ENCODE data around the gene BUD23.
A peak's percentile ranks its signal among the peaks of the same experiment; 100 is the strongest.

The BUD23 gene, protein sequence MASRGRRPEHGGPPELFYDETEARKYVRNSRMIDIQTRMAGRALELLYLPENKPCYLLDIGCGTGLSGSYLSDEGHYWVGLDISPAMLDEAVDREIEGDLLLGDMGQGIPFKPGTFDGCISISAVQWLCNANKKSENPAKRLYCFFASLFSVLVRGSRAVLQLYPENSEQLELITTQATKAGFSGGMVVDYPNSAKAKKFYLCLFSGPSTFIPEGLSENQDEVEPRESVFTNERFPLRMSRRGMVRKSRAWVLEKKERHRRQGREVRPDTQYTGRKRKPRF

DNA sequence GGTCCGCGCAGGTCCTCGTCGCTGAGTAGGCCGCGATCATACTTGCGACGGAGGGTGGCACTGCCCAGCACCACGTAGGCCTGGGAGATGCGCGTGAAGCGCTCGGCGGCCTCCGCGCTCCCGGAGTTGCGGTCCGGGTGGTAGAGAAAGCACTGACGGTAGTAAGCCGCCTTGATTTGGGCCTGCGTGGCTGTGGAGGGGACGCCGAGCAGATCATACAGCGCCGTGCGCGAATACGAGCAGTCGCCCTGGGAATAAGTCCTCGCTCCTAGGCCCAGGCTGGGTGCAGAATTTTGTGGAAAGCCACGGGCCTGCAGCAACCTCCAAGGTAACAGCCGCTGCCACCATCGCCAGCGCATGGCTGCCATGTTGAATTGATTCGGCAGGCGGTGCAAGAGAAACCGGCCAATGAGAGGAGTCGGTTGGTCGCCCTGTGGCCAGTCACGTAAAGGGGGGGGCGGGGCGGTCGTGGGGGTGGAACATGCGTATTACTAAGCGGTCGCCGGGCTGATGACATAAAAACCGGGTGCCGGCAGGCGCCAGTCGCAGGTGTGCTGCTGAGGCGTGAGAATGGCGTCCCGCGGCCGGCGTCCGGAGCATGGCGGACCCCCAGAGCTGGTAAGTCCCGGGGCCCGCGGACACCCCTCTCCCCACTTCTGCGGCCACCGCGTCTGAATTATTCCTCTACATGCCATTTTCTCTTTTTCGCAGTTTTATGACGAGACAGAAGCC lies at the start of gene BUD23, which contains the start of gene DNAJC30:
TSS of gene BUD23 (plus strand) at position 542 of the 732 bp plus-strand sequence. CDS start at position 571, 29 bp downstream.
TSS of gene DNAJC30 (minus strand) at position 398 of the 732 bp plus-strand sequence. CDS start at position 368, 30 bp downstream.
- Mint-ChIP-seq H3K36me3 (ENCODE audit: insufficient read depth) (peaks cover 27% of the 10 kb centered on the region), H3K4me3 (peak within 1 kb of the TSS; percentile 96), H3K27me3 (no peaks in the 10 kb centered on the region), H3K27ac (ENCODE audit: low read depth) (peak within 1 kb of the TSS; percentile 93), H3K9me3 (no peaks in the 10 kb centered on the region), H3K4me1 (peaks cover 29% of the 10 kb centered on the region)
- peak; percentile 73 to 86 for DNase-seq (ENCODE audit: low spot score in 2 of 2)
- ATAC-seq (replicated peaks; ENCODE audit: extremely low read depth, poor library complexity, severe bottlenecking): peak; percentile 97

DNA sequence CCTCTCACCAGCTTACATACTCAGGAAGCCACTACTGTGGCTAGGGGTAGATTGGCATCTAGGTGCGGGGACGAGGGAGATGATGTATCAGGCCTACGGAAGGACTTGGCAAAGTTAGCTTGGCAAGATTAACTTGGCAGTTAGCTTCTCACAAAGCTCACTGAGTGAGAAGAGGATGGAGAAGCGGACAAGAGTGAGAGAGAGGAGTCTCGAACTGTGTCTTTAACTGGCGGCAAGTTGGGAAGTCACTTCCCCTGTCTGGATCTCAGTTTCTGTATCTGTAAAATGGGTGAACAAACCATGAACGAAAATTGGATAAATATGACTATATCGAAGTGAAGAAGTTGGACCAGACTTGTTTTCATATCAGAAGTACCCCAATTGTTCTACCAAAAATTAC lies 49.6 kb upstream of the BUD23 start:
- no peak for ATAC-seq (replicated peaks; ENCODE audit: extremely low read depth, poor library complexity, severe bottlenecking)
- Mint-ChIP-seq H3K9me3 (no peaks in the 10 kb centered on the region), H3K36me3 (ENCODE audit: insufficient read depth) (no peaks in the 10 kb centered on the region), H3K4me1 (no peaks in the 10 kb centered on the region), H3K27ac (ENCODE audit: low read depth) (no peak overlapping the region), H3K4me3 (no peak overlapping the region), H3K27me3 (peaks cover 49% of the 10 kb centered on the region)
- no peak for DNase-seq (ENCODE audit: low spot score in 2 of 2)

DNA sequence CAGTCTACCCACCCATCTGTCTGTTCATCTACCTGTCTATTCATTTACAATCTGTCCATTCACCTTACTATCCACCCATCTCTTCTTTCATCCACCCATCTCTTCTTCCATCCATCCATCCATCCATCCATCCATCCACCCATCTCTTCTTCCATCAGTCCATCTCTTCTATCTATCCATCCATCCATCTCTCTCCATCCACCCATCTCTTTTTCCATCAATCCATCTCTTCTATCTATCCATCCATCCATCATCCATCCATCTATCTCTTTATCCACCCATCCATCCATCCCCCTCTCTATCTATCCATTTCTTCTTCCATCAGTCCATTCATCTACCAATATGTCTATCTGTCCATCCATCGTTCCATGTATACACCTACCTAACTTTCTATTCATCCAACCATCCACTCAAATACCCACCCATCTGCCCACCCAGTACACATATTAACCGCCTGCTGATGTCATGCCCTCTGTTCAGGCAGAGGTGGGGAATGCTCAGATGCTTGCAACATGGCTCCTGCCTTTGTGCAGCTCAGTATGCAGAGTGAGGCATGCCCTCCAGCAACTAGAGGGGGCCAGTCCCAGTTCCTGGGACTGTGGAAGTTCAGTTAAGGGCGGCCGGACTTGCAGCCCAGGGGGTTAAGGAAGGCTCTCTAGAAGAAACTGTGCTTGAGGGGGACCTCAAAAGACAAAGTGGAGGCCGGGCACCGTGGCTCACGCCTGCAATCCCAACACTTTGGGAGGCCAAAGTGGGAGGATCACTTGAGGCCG lies 47.8 kb upstream of the BUD23 start:
- ATAC-seq (replicated peaks; ENCODE audit: extremely low read depth, poor library complexity, severe bottlenecking) (no peak), DNase-seq (ENCODE audit: low spot score in 2 of 2) (no peak)
- no peaks in the 10 kb centered on the region for H3K4me1 Mint-ChIP-seq
- no peak overlapping the region for H3K27ac Mint-ChIP-seq (ENCODE audit: low read depth)
- no peak overlapping the region for H3K4me3 Mint-ChIP-seq
- H3K36me3 Mint-ChIP-seq (ENCODE audit: insufficient read depth): no peaks in the 10 kb centered on the region
- no peaks in the 10 kb centered on the region for H3K9me3 Mint-ChIP-seq
- peaks cover 41% of the 10 kb centered on the region for H3K27me3 Mint-ChIP-seq

DNA sequence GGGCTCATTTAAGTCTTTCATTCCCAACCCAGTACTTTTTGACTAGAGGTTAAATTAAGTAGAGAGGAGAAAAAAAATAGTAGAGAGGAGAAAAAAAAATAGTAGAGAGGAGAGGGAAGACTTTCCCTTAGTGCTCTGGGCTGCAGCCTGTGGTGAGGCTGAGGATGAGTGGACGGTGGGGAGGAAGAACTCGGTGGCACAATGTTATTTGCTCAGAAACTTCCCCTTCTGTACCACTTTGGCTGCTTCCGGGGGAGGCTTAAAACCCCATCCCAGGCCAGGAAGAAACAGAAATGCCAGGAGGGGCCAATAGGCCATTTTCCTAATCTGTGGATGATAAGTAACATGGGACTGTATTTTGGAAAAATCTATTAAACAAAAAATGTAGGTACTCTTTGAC lies 44.5 kb upstream of the BUD23 start:
- H3K9me3 Mint-ChIP-seq: no peaks in the 10 kb centered on the region
- no peaks in the 10 kb centered on the region for H3K36me3 Mint-ChIP-seq (ENCODE audit: insufficient read depth)
- H3K27ac Mint-ChIP-seq (ENCODE audit: low read depth): no peak overlapping the region
- H3K4me1 Mint-ChIP-seq: no peaks in the 10 kb centered on the region
- H3K27me3 Mint-ChIP-seq: peaks cover 20% of the 10 kb centered on the region
- ATAC-seq (replicated peaks; ENCODE audit: extremely low read depth, poor library complexity, severe bottlenecking) (no peak), DNase-seq (ENCODE audit: low spot score in 2 of 2) (no peak)
- H3K4me3 Mint-ChIP-seq: no peak overlapping the region

DNA sequence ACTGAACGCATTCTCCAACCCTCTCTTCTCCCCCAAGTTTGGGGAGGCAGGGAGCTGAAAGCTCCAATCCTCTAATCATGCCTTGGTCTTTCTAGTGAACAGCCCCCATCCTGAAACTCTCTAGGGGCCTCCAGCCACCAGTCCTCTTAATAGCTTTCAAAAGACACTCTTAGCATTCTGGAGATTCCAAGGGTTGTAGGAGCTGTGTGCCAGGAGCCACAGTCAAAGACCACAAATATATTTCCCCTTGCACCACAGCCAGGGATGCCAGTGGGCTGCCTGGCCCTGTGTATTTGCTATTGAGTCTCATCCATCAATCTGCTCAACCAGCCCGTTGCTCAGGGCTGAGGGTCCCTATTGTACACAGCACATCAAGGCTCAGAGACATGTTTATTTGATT lies 40.6 kb upstream of the BUD23 start:
- no peak overlapping the region for H3K27ac Mint-ChIP-seq (ENCODE audit: low read depth)
- H3K4me3 Mint-ChIP-seq: no peak overlapping the region
- ATAC-seq (replicated peaks; ENCODE audit: extremely low read depth, poor library complexity, severe bottlenecking): no peak
- H3K4me1 Mint-ChIP-seq: no peaks in the 10 kb centered on the region
- no peak for DNase-seq (ENCODE audit: low spot score in 2 of 2)
- H3K36me3 Mint-ChIP-seq (ENCODE audit: insufficient read depth): no peaks in the 10 kb centered on the region
- no peaks in the 10 kb centered on the region for H3K9me3 Mint-ChIP-seq
- peaks cover 37% of the 10 kb centered on the region for H3K27me3 Mint-ChIP-seq

DNA sequence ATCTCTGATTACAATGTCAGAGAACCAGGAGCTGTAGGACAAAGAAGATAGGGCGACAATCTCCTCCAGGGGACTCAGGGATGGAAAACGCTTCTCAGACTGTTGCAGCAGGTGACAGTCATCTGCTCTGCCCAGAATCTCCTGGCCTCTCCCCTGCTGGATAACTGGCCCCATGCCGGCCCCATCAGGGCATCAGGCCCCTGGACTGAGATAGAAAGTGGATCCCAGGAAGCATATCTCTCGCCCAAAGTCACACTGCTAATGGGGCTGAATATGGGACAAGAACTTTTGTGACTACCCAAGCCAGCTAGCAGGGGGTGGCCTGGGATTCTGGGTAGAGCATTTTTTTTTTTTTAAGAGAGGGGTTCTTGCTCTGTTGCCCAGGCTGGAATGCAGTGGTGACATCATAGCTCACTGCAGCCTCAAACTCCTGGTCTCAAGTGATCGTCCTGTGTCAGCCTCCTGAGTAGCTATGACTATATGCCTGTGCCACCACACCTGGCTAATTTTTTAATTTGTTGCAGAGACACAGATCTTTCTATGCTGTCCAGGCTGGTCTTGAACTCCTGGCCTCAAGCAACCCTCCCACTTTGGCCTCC lies 38.6 kb upstream of the BUD23 start:
- no peak overlapping the region for H3K4me3 Mint-ChIP-seq
- peaks cover 5% of the 10 kb centered on the region for H3K36me3 Mint-ChIP-seq (ENCODE audit: insufficient read depth)
- H3K9me3 Mint-ChIP-seq: no peaks in the 10 kb centered on the region
- no peak overlapping the region for H3K27ac Mint-ChIP-seq (ENCODE audit: low read depth)
- DNase-seq (ENCODE audit: low spot score in 2 of 2) (no peak), ATAC-seq (replicated peaks; ENCODE audit: extremely low read depth, poor library complexity, severe bottlenecking) (no peak)
- H3K4me1 Mint-ChIP-seq: peaks cover 18% of the 10 kb centered on the region
- H3K27me3 Mint-ChIP-seq: peaks cover 56% of the 10 kb centered on the region

DNA sequence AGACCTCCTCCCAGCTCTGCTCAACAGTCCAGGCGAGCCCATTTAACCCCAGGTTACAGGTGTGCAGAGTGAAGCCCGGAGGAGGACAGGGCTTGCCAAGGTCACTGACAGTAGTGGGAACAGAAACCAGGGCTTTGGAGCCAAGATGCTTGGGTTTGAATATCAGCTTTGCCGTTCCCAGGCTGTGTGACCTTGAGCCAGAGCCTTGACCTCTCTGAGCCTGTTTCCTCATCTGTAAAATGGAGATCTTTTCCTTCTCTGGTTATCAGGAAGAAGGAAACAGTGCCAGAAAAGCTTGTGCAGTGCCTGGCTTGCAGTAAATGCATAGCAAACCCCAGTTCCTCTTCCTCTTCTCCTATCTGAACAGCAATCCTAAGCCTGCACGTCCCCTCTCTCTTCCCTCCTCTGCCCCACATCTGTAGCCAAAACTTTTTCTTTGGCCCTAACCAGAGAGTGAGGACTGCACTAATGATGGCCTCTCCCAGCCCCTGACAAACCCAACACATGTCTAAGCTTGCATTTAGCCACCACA lies 37.7 kb upstream of the BUD23 start:
- peaks cover 18% of the 10 kb centered on the region for H3K4me1 Mint-ChIP-seq
- no peaks in the 10 kb centered on the region for H3K9me3 Mint-ChIP-seq
- no peak overlapping the region for H3K4me3 Mint-ChIP-seq
- H3K27ac Mint-ChIP-seq (ENCODE audit: low read depth): no peak overlapping the region
- peaks cover 5% of the 10 kb centered on the region for H3K36me3 Mint-ChIP-seq (ENCODE audit: insufficient read depth)
- DNase-seq (ENCODE audit: low spot score in 2 of 2): no peak
- peaks cover 65% of the 10 kb centered on the region for H3K27me3 Mint-ChIP-seq
- no peak for ATAC-seq (replicated peaks; ENCODE audit: extremely low read depth, poor library complexity, severe bottlenecking)

DNA sequence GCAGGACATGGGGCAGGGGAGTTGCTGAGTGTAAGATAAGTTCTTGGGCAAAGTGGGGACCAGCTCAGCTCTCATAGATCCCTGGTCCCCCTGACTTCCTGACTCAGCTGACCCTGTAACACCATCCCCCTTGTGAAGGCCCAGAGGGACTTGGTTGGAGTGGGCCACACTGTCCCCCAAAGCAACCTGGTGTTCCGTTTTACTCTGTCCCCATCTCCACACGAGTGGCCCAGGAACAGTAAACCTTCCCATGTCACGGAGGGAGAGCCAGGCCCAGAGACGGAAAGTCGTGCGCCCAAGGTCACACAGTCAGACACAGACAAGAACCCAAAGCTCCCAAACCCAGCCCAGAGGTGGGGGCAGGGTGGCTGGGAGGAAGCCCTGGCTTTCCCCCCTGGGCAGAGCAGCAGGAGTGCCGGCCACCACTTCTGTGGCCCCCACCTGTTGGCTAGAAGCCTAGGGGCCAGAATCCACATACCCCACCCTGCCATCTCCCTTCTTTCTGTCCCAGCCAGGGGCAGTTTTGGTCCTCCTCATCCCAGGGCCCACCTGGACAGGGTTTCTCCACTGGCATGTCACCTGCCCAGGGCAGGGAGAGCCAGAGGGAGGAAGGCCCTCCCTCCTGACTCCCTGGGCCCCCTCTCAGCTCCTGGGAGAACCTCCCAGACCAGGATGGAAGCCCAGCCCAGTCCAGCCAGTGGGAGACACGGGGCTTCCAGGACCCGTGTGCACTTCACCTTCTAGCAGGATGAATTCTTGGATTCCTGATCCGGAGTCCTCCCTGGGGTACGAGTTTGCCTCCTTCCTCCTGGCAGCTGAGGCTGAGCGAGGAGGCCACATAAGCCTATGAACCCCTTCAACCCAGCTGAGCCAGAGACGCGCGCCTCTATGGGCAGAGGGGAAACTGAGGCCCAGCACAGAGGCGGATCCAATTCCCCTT lies 36.3 kb upstream of the BUD23 start:
- ATAC-seq (replicated peaks; ENCODE audit: extremely low read depth, poor library complexity, severe bottlenecking) (no peak), DNase-seq (ENCODE audit: low spot score in 2 of 2) (no peak)
- H3K4me1 Mint-ChIP-seq: peaks cover 18% of the 10 kb centered on the region
- no peaks in the 10 kb centered on the region for H3K9me3 Mint-ChIP-seq
- H3K4me3 Mint-ChIP-seq: no peak overlapping the region
- peaks cover 77% of the 10 kb centered on the region for H3K27me3 Mint-ChIP-seq
- H3K36me3 Mint-ChIP-seq (ENCODE audit: insufficient read depth): peaks cover 5% of the 10 kb centered on the region
- H3K27ac Mint-ChIP-seq (ENCODE audit: low read depth): no peak overlapping the region

DNA sequence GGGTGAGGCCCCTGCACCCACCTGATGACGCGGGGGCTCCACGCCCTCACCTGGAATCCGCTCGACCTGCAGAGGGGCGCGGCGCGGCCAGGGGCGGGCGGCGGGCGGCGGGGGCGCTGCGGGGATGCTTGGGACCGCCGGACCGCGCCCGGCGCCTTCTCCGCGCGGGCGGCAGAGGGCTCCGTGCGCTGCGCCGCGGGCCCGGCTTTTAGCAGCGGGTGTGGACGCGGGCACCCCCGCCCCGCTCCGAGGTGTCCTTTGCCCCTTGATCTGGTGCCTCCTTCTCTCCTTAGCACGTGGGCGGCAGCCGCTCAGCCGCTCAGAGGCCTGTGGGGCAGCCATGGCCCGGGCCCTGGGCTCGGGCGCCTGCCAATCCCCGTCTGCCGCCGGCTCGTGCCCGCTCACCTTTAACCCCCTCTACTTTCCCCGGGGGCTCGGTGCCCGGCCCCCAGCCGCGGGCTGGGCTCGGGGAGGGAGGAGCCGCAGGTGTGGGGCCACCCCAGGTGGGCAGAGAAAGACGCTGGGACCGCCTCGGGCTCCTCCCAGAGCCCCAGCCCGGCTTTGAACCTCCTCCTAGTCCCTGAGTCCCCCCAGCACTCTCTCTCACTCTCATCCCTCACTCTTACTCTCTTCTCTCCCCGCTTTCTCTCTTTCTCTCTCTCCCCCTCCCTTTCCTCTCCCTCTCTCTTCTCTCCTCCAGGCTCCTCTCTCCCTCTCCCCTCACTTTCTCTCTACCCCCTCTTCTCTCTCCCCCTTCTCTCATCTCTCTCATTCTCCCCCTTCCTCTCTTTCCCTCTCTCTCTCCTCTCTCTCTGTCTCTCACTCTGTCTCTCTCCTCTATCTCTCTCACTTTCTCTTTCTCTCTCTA lies 35.4 kb upstream of the BUD23 start:
- Mint-ChIP-seq H3K27ac (ENCODE audit: low read depth) (peak overlapping the region; percentile 50), H3K36me3 (ENCODE audit: insufficient read depth) (peaks cover 5% of the 10 kb centered on the region), H3K4me1 (peaks cover 18% of the 10 kb centered on the region), H3K4me3 (peak overlapping the region; percentile 70), H3K27me3 (peaks cover 85% of the 10 kb centered on the region), H3K9me3 (no peaks in the 10 kb centered on the region)
- DNase-seq (ENCODE audit: low spot score in 2 of 2): no peak
- peak; percentile 78 for ATAC-seq (replicated peaks; ENCODE audit: extremely low read depth, poor library complexity, severe bottlenecking)

DNA sequence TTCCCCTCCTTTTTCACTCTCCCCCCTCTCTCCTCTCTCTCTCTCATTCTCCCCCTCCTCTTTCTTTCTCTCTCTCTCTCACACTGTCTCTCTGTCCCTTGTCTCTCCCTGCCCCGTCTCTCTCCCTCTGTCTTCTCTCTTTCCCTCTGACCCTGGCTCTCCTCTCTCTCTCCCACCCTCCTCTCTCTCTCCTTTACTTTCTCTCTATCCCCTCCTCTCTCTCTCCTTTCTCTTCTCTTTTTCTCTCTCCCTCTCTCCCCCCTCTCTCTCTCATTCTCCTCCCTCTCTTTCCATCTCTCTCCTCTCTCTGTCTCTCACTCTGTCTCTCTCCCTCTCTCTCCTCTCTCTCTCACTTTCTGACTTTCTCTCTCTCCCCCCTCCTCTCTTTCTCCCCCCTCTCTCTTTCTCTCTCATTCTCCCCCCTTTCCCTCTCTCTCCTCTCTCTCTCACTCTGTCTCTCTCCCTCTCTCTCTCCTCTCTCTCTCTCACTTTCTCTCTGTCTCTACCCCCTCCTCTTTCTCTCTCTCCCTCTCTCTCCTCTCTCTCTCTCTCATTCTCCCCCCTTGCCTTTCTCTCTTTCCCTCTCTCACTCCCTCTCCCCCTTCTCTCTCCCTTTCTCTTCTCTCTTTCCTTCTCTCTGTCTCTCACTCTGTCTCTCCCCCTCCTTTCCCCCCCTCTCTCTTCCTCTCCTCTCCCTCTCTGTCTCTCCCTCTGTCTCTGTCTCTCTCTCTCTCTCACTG lies 34.6 kb upstream of the BUD23 start:
- ATAC-seq (replicated peaks; ENCODE audit: extremely low read depth, poor library complexity, severe bottlenecking): no peak
- Mint-ChIP-seq H3K27ac (ENCODE audit: low read depth) (peak overlapping the region; percentile 50), H3K4me3 (peak overlapping the region; percentile 70), H3K27me3 (peaks cover 89% of the 10 kb centered on the region), H3K4me1 (peaks cover 18% of the 10 kb centered on the region), H3K9me3 (no peaks in the 10 kb centered on the region), H3K36me3 (ENCODE audit: insufficient read depth) (peaks cover 5% of the 10 kb centered on the region)
- DNase-seq (ENCODE audit: low spot score in 2 of 2): no peak
